HepG2 (cell line): ENCODE measurements around the gene VDAC1. TPM values are rescaled to one million over a fixed set of nuclear protein-coding genes. Genes with fewer than 3 reads are reported as not detected.
"Not testable (repeated sequence)": the region's sequence is repeated elsewhere in the genome, so short reads cannot be mapped to it uniquely, and the experiment has no call there.

Experiments used
- ATAC-seq: fragments of 200-7000 bp; cut with Tn5 transposase; 3 replicates; pipeline ENCODE4 v1.9.1; 2020; ENCODE audit warnings: mild to moderate bottlenecking, moderate library complexity
- BruUV-seq: library from RNA; stranded (reverse); fragments of 400-500 nt; replicated peaks from 2 replicates; lab custom pipeline; 2021; lab: Mats Ljungman, UMichigan
- CTCF ChIA-PET: fragments of 300-600 bp; formaldehyde crosslinking; extraction: SDS; loops from one replicate; lab custom pipeline; 2021; ENCODE audit warnings: low total read pairs, inconsistent platforms, low intra/inter-chr PET ratio; lab: Yijun Ruan, JAX
- POLR2A ChIA-PET: fragments of 350-600 bp; sonication (Branson Sonifier 250); formaldehyde crosslinking; loops from one replicate; lab custom pipeline; 2020; ENCODE audit warnings: antibody characterized with exemption, inconsistent platforms; lab: Yijun Ruan, JAX
- DNase-seq: peaks from one replicate; pipeline ENCODE4 v3.0.0-alpha.2; 2015; ENCODE audit warnings: low spot score
- FAIRE-seq: peaks from 3 replicates; lab custom pipeline; 2011; peaks lifted over from hg19 to GRCh38; lab: Jason Lieb, UNC
- H2AFZ ChIP-seq: one replicate; pipeline ENCODE4 v1.6.1; 2011; ENCODE audit warnings: low read length, inconsistent platforms
- H3K27ac ChIP-seq: fragments of 300-600 bp; 3 replicates; pipeline ENCODE4 v1.8.0; 2011; ENCODE audit warnings: mixed run types, mild to moderate bottlenecking, mixed read lengths, low read length, inconsistent platforms; ENCODE audit not compliant: insufficient read depth; ENCODE audit errors: extremely low read length
- H3K27me3 ChIP-seq, 2 experiments: fragments of 200-600 bp in 1 of 2; 2 replicates in 1 of 2; 3 replicates in 1 of 2; pipeline versions ENCODE4 v1.6.0 to v1.8.0; 2011; ENCODE audit warnings: low read length in 2 of 2, mild to moderate bottlenecking in 2 of 2, moderate library complexity in 2 of 2, inconsistent platforms in 1 of 2; ENCODE audit not compliant: insufficient read depth in 2 of 2, control insufficient read depth in 1 of 2
- H3K36me3 ChIP-seq, 2 experiments: fragments of 200-600 bp in 1 of 2; replicated peaks in 1 of 2; 2 replicates in 1 of 2; 3 replicates in 1 of 2; pipeline versions ENCODE4 v1.5.1 to v1.8.0; 2011; ENCODE audit warnings: low read length in 2 of 2, inconsistent platforms in 1 of 2; ENCODE audit not compliant: insufficient read depth in 2 of 2, control insufficient read depth in 1 of 2
- H3K4me1 ChIP-seq: 2 replicates; pipeline ENCODE4 v1.5.1; 2012; ENCODE audit warnings: low read length, inconsistent platforms; ENCODE audit not compliant: insufficient read depth
- H3K4me2 ChIP-seq: 2 replicates; pipeline ENCODE4 v1.6.0; 2011; ENCODE audit warnings: low read depth, low read length, inconsistent platforms
- H3K4me3 ChIP-seq, 3 experiments: fragments of 200-600 bp in 1 of 3; sonication (generic), shearing (Covaris generic) in 1 of 3; replicated peaks in 1 of 3; 2 replicates each; pipeline ENCODE4 v1.5.1; 2011 to 2016; ENCODE audit warnings: low read length in 3 of 3, inconsistent platforms in 2 of 3, low read depth in 2 of 3, mild to moderate bottlenecking in 2 of 3, control low read depth in 1 of 3, mixed read lengths in 1 of 3; ENCODE audit not compliant: insufficient read depth in 1 of 3
- H3K79me2 ChIP-seq: one replicate; pipeline ENCODE4 v1.6.1; 2011; ENCODE audit warnings: low read length, inconsistent platforms; ENCODE audit not compliant: insufficient read depth
- H3K9ac ChIP-seq: 2 replicates; pipeline ENCODE4 v1.6.0; 2011; ENCODE audit warnings: mild to moderate bottlenecking, low read depth, low read length, inconsistent platforms; ENCODE audit not compliant: insufficient read depth
- H3K9me3 ChIP-seq: 2 replicates; pipeline ENCODE4 v1.5.1; 2012; ENCODE audit warnings: mild to moderate bottlenecking, low read length
- H4K20me1 ChIP-seq: 2 replicates; pipeline ENCODE4 v1.6.0; 2011; ENCODE audit warnings: inconsistent platforms, mild to moderate bottlenecking, low read length, moderate library complexity; ENCODE audit not compliant: insufficient read depth
- DNMT1 ChIP-seq: sonication (generic); formaldehyde crosslinking; IDR thresholded peaks from 2 replicates; pipeline ENCODE4 v1.5.1; 2020; ENCODE audit warnings: mild to moderate bottlenecking, missing genetic modification reagents
- NR2F1 ChIP-seq, 2 experiments: fragments of 450-650 bp in 1 of 2; formaldehyde crosslinking in 1 of 2; IDR thresholded peaks; 2 replicates each; pipeline versions ENCODE4 v1.5.0 to v1.6.1; 2016 to 2020; ENCODE audit warnings: mild to moderate bottlenecking in 1 of 2, missing compliant biosample characterization in 1 of 2, missing genetic modification reagents in 1 of 2, moderate library complexity in 1 of 2
- PTBP1 ChIP-seq: fragments of 200-400 bp; formaldehyde crosslinking; IDR thresholded peaks from 2 replicates; pipeline ENCODE4 v1.6.1; 2018; ENCODE audit warnings: low read length, low read depth; ENCODE audit not compliant: poor library complexity, severe bottlenecking
- SIX1 ChIP-seq: sonication (generic); formaldehyde crosslinking; IDR thresholded peaks from 2 replicates; pipeline ENCODE4 v1.4.0; 2020; ENCODE audit warnings: missing genetic modification reagents, borderline replicate concordance
- TIGD3 ChIP-seq: sonication (generic); formaldehyde crosslinking; IDR thresholded peaks from 2 replicates; pipeline ENCODE4 v1.5.1; 2020; ENCODE audit warnings: mild to moderate bottlenecking, missing genetic modification reagents, borderline replicate concordance
- ZBTB7A ChIP-seq: sonication (generic); formaldehyde crosslinking; IDR thresholded peaks from 2 replicates; pipeline ENCODE4 v1.8.0; 2022; ENCODE audit warnings: mild to moderate bottlenecking, missing genetic modification reagents
- ZNF280D ChIP-seq: sonication (generic); formaldehyde crosslinking; IDR thresholded peaks from 2 replicates; pipeline ENCODE4 v1.5.1; 2020; ENCODE audit warnings: mild to moderate bottlenecking, missing genetic modification reagents
- ZNF350 ChIP-seq: sonication (generic); formaldehyde crosslinking; IDR thresholded peaks from 2 replicates; pipeline ENCODE4 v1.4.0; 2020; ENCODE audit warnings: mild to moderate bottlenecking, low read depth, missing genetic modification reagents, borderline replicate concordance
- WGBS: methylation state at CpG from one replicate; pipeline ENCODE4 v1.1.6; 2017; ENCODE audit warnings: low lambda C conversion rate; 5-methylcytosine and 5-hydroxymethylcytosine counted together
- in situ Hi-C: cut with HindIII; loops from 2 replicates; pipeline ENCODE4 v1.10.0; 2017; ENCODE audit warnings: low pct_unique_long_range_greater_than_20kb; ENCODE audit not compliant: extremely low pct_ligation_motif_present
- intact Hi-C: fragments of 100-400 bp; cut with micrococcal nuclease; formaldehyde crosslinking; loops from one replicate; pipeline ENCODE4 v1.10.0; 2022; ENCODE audit not compliant: unreplicated experiment
- polyA plus RNA-seq, 8 experiments: library from polyadenylated mRNA; depleted of rRNA in 3 of 8; stranded (reverse) in 7 of 8; unstranded in 1 of 8; fragments of >200 nt; fragmentation: Illumina TruSeq in 4 of 8; extraction: Trizol in 4 of 8; gene quantifications; 2 replicates each; pipeline versions ENCODE4 v1.2.1 to v1.2.3, GENCODE V29; 2011 to 2016; ENCODE audit warnings: low read depth in 4 of 8, missing spikeins in 1 of 8, mixed read lengths in 1 of 8; ENCODE audit not compliant: insufficient read depth in 1 of 8
- total RNA-seq, 5 experiments: library from RNA; depleted of rRNA; stranded (reverse); fragments of >200 nt; fragmentation: Illumina TruSeq; extraction: Trizol; gene quantifications; 2 replicates each; pipeline ENCODE4 v1.2.3, GENCODE V29; 2016; ENCODE audit warnings: low read depth in 1 of 5

The VDAC1 gene
- total and polyA plus RNA-seq, 2 of the 13 experiments (the other 11 are each of a cell fraction or from before 2014, with no cell fraction given) = 112 to 380 TPM

- Histone ChIP-seq H3K27me3 (peaks cover 1 to 23% of the 10 kb centered on the region in 2 experiments; a peak in 3 of 5 replicates), H3K4me1 (peaks cover 16% of the 10 kb centered on the region)
- in situ Hi-C loops, H3K79me2 ChIP-seq, DNase-seq, H3K4me2 ChIP-seq, H2AFZ ChIP-seq, ATAC-seq, FAIRE-seq, H3K9me3 ChIP-seq, H3K9ac ChIP-seq, H3K27ac ChIP-seq, H4K20me1 ChIP-seq, H3K4me3 ChIP-seq, intact Hi-C loops, POLR2A ChIA-PET, CTCF ChIA-PET, H3K36me3 ChIP-seq, BruUV-seq: not testable (repeated sequence)
- 12% methylated on average over 10 of the region's 10 CpGs for WGBS
These were observed 68.7 kb downstream of the VDAC1 start for GRCh38 chr5:133935991-133936650.

GRCh38 chr5:133935667-133935940, 69.2 kb downstream of the VDAC1 start:
- H3K4me2 ChIP-seq = no peak overlapping the region
- no peak for DNase-seq
- TF ChIP-seq ZNF350 (CRISPR knock-in tag) = no peak
- no peak for TF ChIP-seq TIGD3 (CRISPR knock-in tag)
- no peak for TF ChIP-seq PTBP1
- TF ChIP-seq SIX1 (CRISPR knock-in tag) = no peak
- TF ChIP-seq DNMT1 (CRISPR knock-in tag) = no peak
- TF ChIP-seq ZNF280D = no peak
- no peak for TF ChIP-seq NR2F1 (CRISPR knock-in tag; IDR thresholded peaks at IDR 0.05)
- TF ChIP-seq ZBTB7A (CRISPR knock-in tag) = no peak
- TF ChIP-seq, all 625 proteins: peak for 0
- Histone ChIP-seq H3K9ac (no peak overlapping the region), H3K27me3 (peaks cover 1 to 24% of the 10 kb centered on the region in 2 experiments; a peak in 3 of 5 replicates), H3K9me3 (no peaks in the 10 kb centered on the region), H3K27ac (no peak overlapping the region), H2AFZ (no peak overlapping the region), H3K4me1 (peaks cover 16% of the 10 kb centered on the region), H3K79me2 (no peaks in the 10 kb centered on the region), H3K4me3 (no peak overlapping the region), H3K36me3 (no peaks in the 10 kb centered on the region), H4K20me1 (no peaks in the 10 kb centered on the region)
- ATAC-seq (no peak), FAIRE-seq (no peak)
- in situ Hi-C loops = no loop called here
- BruUV-seq = no TSS peak
- ChIA-PET POLR2A (no interaction called here), CTCF (no interaction called here)
- 2% methylated on average over 5 of the region's 5 CpGs for WGBS
- intact Hi-C loops = no loop called here
